HepG2 (cell line): Measurements from ENCODE around the gene PEAK3. TPM values are rescaled to one million over a fixed set of nuclear protein-coding genes. Genes with fewer than 3 reads are reported as not detected.

Source experiments
- ADNP ChIP-seq: sonication (generic); formaldehyde crosslinking; IDR thresholded peaks from 2 replicates; pipeline ENCODE4 v1.4.0; 2020; ENCODE audit warnings: missing genetic modification reagents
- ARNT2 ChIP-seq: sonication (generic); formaldehyde crosslinking; IDR thresholded peaks from 2 replicates; pipeline ENCODE4 v1.8.0; 2022; ENCODE audit warnings: mild to moderate bottlenecking, low read depth, missing genetic modification reagents, moderate library complexity
- BRCA1 ChIP-seq: sonication (generic); formaldehyde crosslinking; IDR thresholded peaks from 2 replicates; pipeline ENCODE4 v1.4.0; 2020; ENCODE audit warnings: missing genetic modification reagents
- CHD4 ChIP-seq: fragments of 200-600 bp; sonication (generic); IDR thresholded peaks from 2 replicates; pipeline ENCODE4 v1.7.0; 2017; ENCODE audit warnings: mild to moderate bottlenecking, low read length, borderline replicate concordance
- DPF2 ChIP-seq: sonication (generic); formaldehyde crosslinking; IDR thresholded peaks from 2 replicates; pipeline ENCODE4 v1.4.0; 2020; ENCODE audit warnings: mild to moderate bottlenecking, low read depth, missing genetic modification reagents, borderline replicate concordance
- EP300 ChIP-seq, 3 experiments: sonication (generic) in 1 of 3; formaldehyde crosslinking in 1 of 3; IDR thresholded peaks; 2 replicates each; pipeline versions ENCODE4 v1.5.1 to v1.6.1; 2011 to 2020; ENCODE audit warnings: low read depth in 2 of 3, low read length in 2 of 3, borderline replicate concordance in 1 of 3, improper control_type of control experiment in 1 of 3, mild to moderate bottlenecking in 1 of 3, missing genetic modification reagents in 1 of 3, moderate library complexity in 1 of 3
- FOXC1 ChIP-seq: sonication (generic); formaldehyde crosslinking; IDR thresholded peaks from 2 replicates; pipeline ENCODE4 v1.8.0; 2022; ENCODE audit warnings: mild to moderate bottlenecking, missing genetic modification reagents, borderline replicate concordance
- FOXM1 ChIP-seq: sonication (generic); formaldehyde crosslinking; IDR thresholded peaks from 2 replicates; pipeline ENCODE4 v1.5.0; 2020; ENCODE audit warnings: missing genetic modification reagents
- KAT2B ChIP-seq: fragments of 150-350 bp; IDR thresholded peaks from 2 replicates; pipeline ENCODE4 v1.6.1; 2014; ENCODE audit warnings: low read depth, low read length, borderline replicate concordance
- KAT7 ChIP-seq: IDR thresholded peaks from 2 replicates; pipeline ENCODE4 v1.6.1; 2018; ENCODE audit warnings: borderline replicate concordance, missing compliant biosample characterization
- MYPOP ChIP-seq: sonication (generic); formaldehyde crosslinking; IDR thresholded peaks from 2 replicates; pipeline ENCODE4 v1.8.1; 2023; ENCODE audit warnings: mild to moderate bottlenecking, moderate library complexity, missing genetic modification reagents
- NFRKB ChIP-seq: fragments of 450-650 bp; IDR thresholded peaks from 2 replicates; pipeline ENCODE4 v1.6.1; 2017
- RFX1 ChIP-seq: fragments of 450-650 bp; IDR thresholded peaks from 2 replicates; pipeline ENCODE4 v1.6.1; 2017
- ZBTB8A ChIP-seq: sonication (generic); formaldehyde crosslinking; IDR thresholded peaks from 2 replicates; pipeline ENCODE4 v1.4.0; 2020; ENCODE audit warnings: mild to moderate bottlenecking, low read depth, missing genetic modification reagents, borderline replicate concordance
- ZNF143 ChIP-seq: sonication (generic); formaldehyde crosslinking; IDR thresholded peaks from 2 replicates; pipeline ENCODE4 v1.4.0; 2020; ENCODE audit warnings: missing genetic modification reagents
- ZNF20 ChIP-seq: sonication (generic); formaldehyde crosslinking; IDR thresholded peaks from 2 replicates; pipeline ENCODE4 v1.4.0; 2020; ENCODE audit warnings: mild to moderate bottlenecking, moderate library complexity, missing genetic modification reagents
- ZNF326 ChIP-seq: sonication (generic); formaldehyde crosslinking; IDR thresholded peaks from 2 replicates; pipeline ENCODE4 v1.4.0; 2020; ENCODE audit warnings: missing genetic modification reagents, borderline replicate concordance
- ZNF570 ChIP-seq: sonication (generic); formaldehyde crosslinking; IDR thresholded peaks from 2 replicates; pipeline ENCODE4 v1.4.0; 2020; ENCODE audit warnings: mild to moderate bottlenecking, missing genetic modification reagents, borderline replicate concordance
- ZNF616 ChIP-seq: sonication (generic); formaldehyde crosslinking; IDR thresholded peaks from 2 replicates; pipeline ENCODE4 v1.5.0; 2020; ENCODE audit warnings: low read depth, mild to moderate bottlenecking, missing genetic modification reagents
- ZNF749 ChIP-seq: sonication (generic); formaldehyde crosslinking; IDR thresholded peaks from 2 replicates; pipeline ENCODE4 v1.8.0; 2022; ENCODE audit warnings: mild to moderate bottlenecking, missing genetic modification reagents, moderate library complexity, borderline replicate concordance
- ZNF75D ChIP-seq: sonication (generic); formaldehyde crosslinking; IDR thresholded peaks from 2 replicates; pipeline ENCODE4 v1.8.1; 2023; ENCODE audit warnings: missing genetic modification reagents, mild to moderate bottlenecking, borderline replicate concordance
- ZNF776 ChIP-seq: sonication (generic); formaldehyde crosslinking; IDR thresholded peaks from 2 replicates; pipeline ENCODE4 v1.4.0; 2020; ENCODE audit warnings: mild to moderate bottlenecking, missing genetic modification reagents
- ZNF782 ChIP-seq: sonication (generic); formaldehyde crosslinking; IDR thresholded peaks from 2 replicates; pipeline ENCODE4 v1.4.0; 2020; ENCODE audit warnings: missing genetic modification reagents, mild to moderate bottlenecking, borderline replicate concordance
- ZNF816 ChIP-seq: sonication (generic); formaldehyde crosslinking; IDR thresholded peaks from 2 replicates; pipeline ENCODE4 v1.8.0; 2022; ENCODE audit warnings: missing genetic modification reagents, mild to moderate bottlenecking, borderline replicate concordance
- polyA plus RNA-seq, 8 experiments: library from polyadenylated mRNA; depleted of rRNA in 3 of 8; stranded (reverse) in 7 of 8; unstranded in 1 of 8; fragments of >200 nt; fragmentation: Illumina TruSeq in 4 of 8; extraction: Trizol in 4 of 8; gene quantifications; 2 replicates each; pipeline versions ENCODE4 v1.2.1 to v1.2.3, GENCODE V29; 2011 to 2016; ENCODE audit warnings: low read depth in 4 of 8, missing spikeins in 1 of 8, mixed read lengths in 1 of 8; ENCODE audit not compliant: insufficient read depth in 1 of 8
- total RNA-seq, 5 experiments: library from RNA; depleted of rRNA; stranded (reverse); fragments of >200 nt; fragmentation: Illumina TruSeq; extraction: Trizol; gene quantifications; 2 replicates each; pipeline ENCODE4 v1.2.3, GENCODE V29; 2016; ENCODE audit warnings: low read depth in 1 of 5
- TF ChIP-seq, protein P1 (sequence below): sonication (generic); formaldehyde crosslinking; IDR thresholded peaks from 2 replicates; pipeline ENCODE4 v1.9.0; 2022; ENCODE audit warnings: missing genetic modification reagents, mild to moderate bottlenecking, borderline replicate concordance

Gene PEAK3
- total and polyA plus RNA-seq, 2 of the 13 experiments (the other 11 are each of a cell fraction or from before 2014, with no cell fraction given), result not detected

DNA sequence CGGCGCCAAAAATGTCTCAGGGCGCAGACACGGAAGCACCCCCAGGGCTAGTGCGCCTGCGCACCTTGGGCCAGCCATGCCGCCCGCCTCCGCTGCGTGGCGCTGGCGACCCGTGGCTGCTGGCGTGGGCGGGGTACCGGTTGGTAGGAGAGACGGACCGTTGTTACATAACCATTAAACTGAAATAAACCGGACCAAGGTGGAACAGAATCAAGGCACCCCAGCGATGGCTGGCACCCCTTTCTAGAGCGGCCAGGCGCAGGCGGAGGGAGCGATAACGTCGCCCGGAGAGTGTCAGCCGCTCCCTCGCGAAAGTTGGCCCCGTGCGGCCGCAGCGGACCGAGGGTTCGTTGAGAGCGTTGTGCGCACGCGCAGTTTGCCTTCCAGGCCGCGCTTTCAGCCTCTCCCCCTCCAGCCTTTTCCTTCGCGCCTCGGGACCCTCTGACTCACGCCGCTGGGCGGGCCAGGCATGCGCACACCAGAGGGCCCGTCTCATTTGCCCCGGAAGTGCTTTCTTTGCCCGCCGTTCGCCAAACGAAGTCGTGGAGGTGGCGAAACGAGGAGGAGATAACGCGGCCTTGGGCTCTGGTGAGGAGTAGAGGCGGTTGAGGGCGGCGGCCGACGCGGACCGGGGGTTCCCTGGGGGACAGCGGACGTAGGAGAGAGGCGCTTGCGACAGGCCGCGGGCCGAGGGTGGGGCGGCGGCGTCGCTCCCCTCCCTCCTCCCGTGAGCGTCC, 45.5 kb downstream of the PEAK3 start, which contains the start of the genes PLEKHJ1 and SF3A2 (continued):
- TF ChIP-seq DPF2 (CRISPR knock-in tag), result no peak
- peak; percentile 87; the same call in 1 of the 2 replicates for TF ChIP-seq ZNF75D (CRISPR knock-in tag)
- no peak for TF ChIP-seq FOXM1 (CRISPR knock-in tag)
- TF ChIP-seq EP300 (IDR thresholded peaks at IDR 0.05; ENCODE audit: low read depth in 2 of 2, low read length in 2 of 2), result no peak; a peak in 1 of 4 replicates
- TF ChIP-seq EP300 (CRISPR knock-in tag; IDR thresholded peaks at IDR 0.05; ENCODE audit: borderline replicate concordance), result no peak
- TF ChIP-seq ZNF816, result peak; percentile 91; the same call in 1 of the 2 replicates
- TF ChIP-seq RFX1, result no peak
- no peak for TF ChIP-seq CHD4
- TF ChIP-seq ZNF143 (CRISPR knock-in tag), result peak; percentile 23; the same call in 1 of the 2 replicates
- peak; percentile 98 for TF ChIP-seq ZNF749
- no peak for TF ChIP-seq ZNF326 (CRISPR knock-in tag)
- no peak for TF ChIP-seq KAT2B
- TF ChIP-seq ARNT2, result peak; percentile 94
- peak; percentile 90 for TF ChIP-seq ZNF776
- peak; percentile 54; the same call in 1 of the 2 replicates for TF ChIP-seq ZNF570 (CRISPR knock-in tag)
- TF ChIP-seq MYPOP, result peak; percentile 93
- TF ChIP-seq KAT7 (CRISPR knock-in tag), result peak; percentile 84
- no peak; the same call in 1 of the 2 replicates for TF ChIP-seq ZNF20
- no peak; the same call in 1 of the 2 replicates for TF ChIP-seq ZBTB8A (CRISPR knock-in tag)
- TF ChIP-seq FOXC1 (CRISPR knock-in tag), result peak; percentile 99
- peak; percentile 88 for TF ChIP-seq ZNF782 (CRISPR knock-in tag)
- 0 out of 2 replicates have a peak, but pooled peaks have one; percentile 12 for TF ChIP-seq ADNP (CRISPR knock-in tag)
- 0 out of 2 replicates have a peak, but pooled peaks have one; percentile 40 for TF ChIP-seq BRCA1
- TF ChIP-seq, protein P1, sequence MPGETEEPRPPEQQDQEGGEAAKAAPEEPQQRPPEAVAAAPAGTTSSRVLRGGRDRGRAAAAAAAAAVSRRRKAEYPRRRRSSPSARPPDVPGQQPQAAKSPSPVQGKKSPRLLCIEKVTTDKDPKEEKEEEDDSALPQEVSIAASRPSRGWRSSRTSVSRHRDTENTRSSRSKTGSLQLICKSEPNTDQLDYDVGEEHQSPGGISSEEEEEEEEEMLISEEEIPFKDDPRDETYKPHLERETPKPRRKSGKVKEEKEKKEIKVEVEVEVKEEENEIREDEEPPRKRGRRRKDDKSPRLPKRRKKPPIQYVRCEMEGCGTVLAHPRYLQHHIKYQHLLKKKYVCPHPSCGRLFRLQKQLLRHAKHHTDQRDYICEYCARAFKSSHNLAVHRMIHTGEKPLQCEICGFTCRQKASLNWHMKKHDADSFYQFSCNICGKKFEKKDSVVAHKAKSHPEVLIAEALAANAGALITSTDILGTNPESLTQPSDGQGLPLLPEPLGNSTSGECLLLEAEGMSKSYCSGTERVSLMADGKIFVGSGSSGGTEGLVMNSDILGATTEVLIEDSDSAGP (CRISPR knock-in tag), result peak; percentile 97; the same call in 1 of the 2 replicates
- peak; percentile 94 for TF ChIP-seq ZNF616 (CRISPR knock-in tag)
- no peak for TF ChIP-seq NFRKB
